ENCODE data around the gene SCRT2.
A peak's percentile ranks its signal among the peaks of the same experiment; 100 is the strongest.

Gene SCRT2

GRCh38 chr20:644692-645317, 30.8 kb downstream of the SCRT2 start:
- no peak for TF ChIP-seq GATA2 (IDR thresholded peaks at IDR 0.05; ENCODE audit: low read depth, low read length)
- no peak for TF ChIP-seq GATA3 (IDR thresholded peaks at IDR 0.05; ENCODE audit: low read depth, low read length)

GRCh38 chr20:642398-643174, 33.0 kb downstream of the SCRT2 start:
- TF ChIP-seq GATA2 (IDR thresholded peaks at IDR 0.05; ENCODE audit: low read depth, low read length) (no peak), GATA3 (IDR thresholded peaks at IDR 0.05; ENCODE audit: low read depth, low read length) (no peak)

GRCh38 chr20:641516-641875, 34.1 kb downstream of the SCRT2 start:
- peak; percentile 38 for TF ChIP-seq GATA2 (IDR thresholded peaks at IDR 0.05; ENCODE audit: low read depth, low read length)
- TF ChIP-seq GATA3 (IDR thresholded peaks at IDR 0.05; ENCODE audit: low read depth, low read length), result no peak

GRCh38 chr20:640674-641515, 34.7 kb downstream of the SCRT2 start:
- TF ChIP-seq GATA2 (IDR thresholded peaks at IDR 0.05; ENCODE audit: low read depth, low read length) (no peak), GATA3 (IDR thresholded peaks at IDR 0.05; ENCODE audit: low read depth, low read length) (no peak)

DNA sequence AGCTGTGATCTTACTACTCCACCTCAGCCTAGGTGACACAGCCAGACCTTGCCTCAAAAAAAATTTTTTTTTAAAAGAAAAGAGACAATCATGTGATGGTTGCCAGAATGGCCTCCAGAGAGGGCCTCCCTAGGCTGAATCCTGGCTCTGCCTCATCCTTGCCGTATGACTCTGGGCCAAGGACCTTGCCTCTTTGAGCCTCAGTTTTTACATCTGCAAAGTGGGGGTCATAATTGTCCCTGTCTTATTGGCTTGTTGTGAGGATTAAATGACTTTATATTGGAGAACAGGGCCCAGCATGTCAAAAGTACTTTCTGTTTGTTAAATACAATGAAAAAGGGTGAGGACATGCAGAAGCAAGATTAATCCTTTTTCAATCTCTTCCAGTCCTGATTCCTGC, 37.0 kb downstream of the SCRT2 start:
- TF ChIP-seq GATA3 (IDR thresholded peaks at IDR 0.05; ENCODE audit: low read depth, low read length), result no peak
- no peak for TF ChIP-seq GATA2 (IDR thresholded peaks at IDR 0.05; ENCODE audit: low read depth, low read length)

- no peak for TF ChIP-seq GATA2 (IDR thresholded peaks at IDR 0.05; ENCODE audit: low read depth, low read length)
- no peak for TF ChIP-seq GATA3 (IDR thresholded peaks at IDR 0.05; ENCODE audit: low read depth, low read length)
Observed at GRCh38 chr20:637559-637958, 38.0 kb downstream of the SCRT2 start.

GRCh38 chr20:635893-636338, 39.7 kb downstream of the SCRT2 start:
- no peak for TF ChIP-seq GATA2 (IDR thresholded peaks at IDR 0.05; ENCODE audit: low read depth, low read length)
- TF ChIP-seq GATA3 (IDR thresholded peaks at IDR 0.05; ENCODE audit: low read depth, low read length), result no peak

DNA sequence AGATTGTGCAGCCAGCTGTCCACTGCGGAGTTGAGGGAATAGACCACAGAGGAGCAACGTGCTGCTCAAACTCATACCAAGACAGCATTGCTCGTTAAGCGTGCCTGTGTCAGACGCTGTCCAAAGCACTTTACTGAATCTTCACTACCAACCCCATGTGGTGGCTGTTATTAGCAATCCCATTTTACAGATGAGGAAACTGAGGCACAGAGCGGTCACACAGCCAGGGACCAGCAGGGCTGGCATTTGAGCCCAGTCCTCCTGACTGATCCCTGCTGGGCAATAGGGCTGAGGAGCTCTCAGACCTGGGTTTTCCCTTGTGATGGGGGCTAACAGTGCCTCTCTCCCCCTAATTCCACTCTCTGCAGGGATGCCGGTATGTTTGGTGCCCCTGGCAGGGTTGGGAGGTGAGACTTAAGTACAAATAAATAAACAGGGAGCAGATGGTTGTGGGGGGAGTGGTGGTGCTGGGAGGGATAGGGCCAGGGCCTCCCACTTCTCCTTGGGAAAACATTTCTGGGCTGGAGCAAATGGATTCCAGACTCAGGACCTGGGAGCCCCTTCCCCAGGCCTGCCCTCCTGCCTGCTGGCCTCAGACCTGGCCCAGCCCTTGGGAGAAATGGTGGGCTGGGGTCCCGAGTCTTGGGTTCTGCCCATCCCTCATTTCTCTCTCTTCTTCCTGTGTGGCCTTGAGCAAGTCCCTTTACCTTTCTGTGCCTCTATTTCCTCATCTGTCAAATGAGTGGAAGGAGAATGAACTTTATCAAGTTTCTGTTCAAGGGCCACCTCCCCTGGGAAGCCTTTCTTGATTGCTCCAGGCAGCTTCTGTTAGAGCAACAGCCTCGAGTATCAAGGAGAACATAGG, 40.3 kb downstream of the SCRT2 start:
- TF ChIP-seq GATA3 (IDR thresholded peaks at IDR 0.05; ENCODE audit: low read depth, low read length) (no peak), GATA2 (IDR thresholded peaks at IDR 0.05; ENCODE audit: low read depth, low read length) (no peak)

GRCh38 chr20:634148-634925, 41.3 kb downstream of the SCRT2 start:
- TF ChIP-seq GATA2 (IDR thresholded peaks at IDR 0.05; ENCODE audit: low read depth, low read length), result no peak
- no peak for TF ChIP-seq GATA3 (IDR thresholded peaks at IDR 0.05; ENCODE audit: low read depth, low read length)

GRCh38 chr20:631101-631500, 44.5 kb downstream of the SCRT2 start:
- TF ChIP-seq GATA2 (IDR thresholded peaks at IDR 0.05; ENCODE audit: low read depth, low read length) (no peak), GATA3 (IDR thresholded peaks at IDR 0.05; ENCODE audit: low read depth, low read length) (no peak)

DNA sequence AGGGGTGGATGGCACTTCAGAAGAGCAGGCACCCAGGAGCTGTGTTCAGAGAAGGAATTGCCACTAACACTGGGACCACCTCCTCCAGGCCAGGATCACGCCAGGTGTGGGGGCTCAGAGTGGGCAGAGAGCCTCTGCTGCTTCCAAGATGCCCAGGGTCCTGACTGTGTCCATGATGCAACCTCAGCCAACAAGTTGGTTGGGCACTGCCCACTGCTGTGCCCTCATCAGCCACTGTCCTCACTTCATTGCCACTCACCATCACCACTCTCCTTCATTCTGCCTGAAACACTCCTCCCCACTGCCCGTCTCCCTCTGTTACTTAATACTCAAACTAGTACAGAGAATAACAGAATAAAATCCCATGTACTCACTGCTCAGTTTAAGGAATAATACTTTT, 49.0 kb downstream of the SCRT2 start:
- TF ChIP-seq GATA3 (IDR thresholded peaks at IDR 0.05; ENCODE audit: low read depth, low read length), result no peak
- no peak for TF ChIP-seq GATA2 (IDR thresholded peaks at IDR 0.05; ENCODE audit: low read depth, low read length)

DNA sequence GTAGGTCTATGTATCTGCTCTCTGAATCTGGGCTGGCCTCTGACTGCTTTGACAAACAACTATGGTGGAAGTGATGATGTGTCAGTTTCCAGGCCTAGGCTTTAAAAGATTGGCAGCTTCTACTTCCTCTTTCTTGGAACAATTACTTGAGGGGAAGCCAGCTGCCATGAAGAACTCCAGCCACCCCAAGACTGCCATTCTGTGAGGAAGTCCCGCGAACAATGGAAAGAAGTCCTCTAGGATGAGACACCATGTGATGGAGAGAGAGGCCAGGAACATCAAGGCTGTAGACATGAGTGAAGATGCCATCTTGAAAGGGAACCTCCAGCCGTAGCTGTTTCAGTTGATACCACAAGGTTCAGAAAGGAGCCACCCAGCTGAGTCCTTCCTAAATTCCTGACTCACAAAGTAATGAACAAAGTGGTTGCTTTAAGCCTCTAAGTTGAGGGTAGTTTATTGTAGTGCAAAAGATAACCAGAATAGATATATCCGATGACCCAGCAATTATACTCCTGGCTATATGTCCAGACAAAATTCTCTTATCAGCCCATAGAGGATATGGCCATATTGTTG, 50.2 kb downstream of the SCRT2 start:
- TF ChIP-seq GATA3 (IDR thresholded peaks at IDR 0.05; ENCODE audit: low read depth, low read length) (no peak), GATA2 (IDR thresholded peaks at IDR 0.05; ENCODE audit: low read depth, low read length) (no peak)

Measured in SH-SY5Y (cell line).